Kidney epithelial cell (primary cell): ENCODE data around the gene GOLGA6L1. TPM values are rescaled to one million over a fixed set of nuclear protein-coding genes. Genes with fewer than 3 reads are reported as not detected.
"Not testable (repeated sequence)": the region's sequence is repeated elsewhere in the genome, so short reads cannot be mapped to it uniquely, and the experiment has no call there.

Experiments used
- DNase-seq: peaks from one replicate; pipeline ENCODE4 v3.0.0-alpha.2; 2010; ENCODE audit warnings: low read depth
- H3K27me3 ChIP-seq: 2 replicates; pipeline ENCODE4 v1.6.0; 2011; ENCODE audit warnings: low read length; ENCODE audit not compliant: control insufficient read depth, insufficient read depth
- H3K36me3 ChIP-seq: 2 replicates; pipeline ENCODE4 v1.5.1; 2011; ENCODE audit warnings: low read length; ENCODE audit not compliant: control insufficient read depth, insufficient read depth
- H3K4me3 ChIP-seq: 2 replicates; pipeline ENCODE4 v1.5.1; 2011; ENCODE audit warnings: low read depth, mild to moderate bottlenecking, control low read depth, low read length
- total RNA-seq: library from RNA; depleted of rRNA; stranded (reverse); fragments of >200 nt; gene quantifications from 2 replicates; pipeline ENCODE4 v1.2.3, GENCODE V29; 2015
- TF ChIP-seq, protein P1 (sequence below): IDR thresholded peaks from 2 replicates; pipeline ENCODE4 v1.5.1; 2011; ENCODE audit warnings: mild to moderate bottlenecking, moderate library complexity, low read length, control low read depth, inconsistent platforms; ENCODE audit not compliant: insufficient read depth, poor library complexity, severe bottlenecking

GOLGA6L1 gene, protein sequence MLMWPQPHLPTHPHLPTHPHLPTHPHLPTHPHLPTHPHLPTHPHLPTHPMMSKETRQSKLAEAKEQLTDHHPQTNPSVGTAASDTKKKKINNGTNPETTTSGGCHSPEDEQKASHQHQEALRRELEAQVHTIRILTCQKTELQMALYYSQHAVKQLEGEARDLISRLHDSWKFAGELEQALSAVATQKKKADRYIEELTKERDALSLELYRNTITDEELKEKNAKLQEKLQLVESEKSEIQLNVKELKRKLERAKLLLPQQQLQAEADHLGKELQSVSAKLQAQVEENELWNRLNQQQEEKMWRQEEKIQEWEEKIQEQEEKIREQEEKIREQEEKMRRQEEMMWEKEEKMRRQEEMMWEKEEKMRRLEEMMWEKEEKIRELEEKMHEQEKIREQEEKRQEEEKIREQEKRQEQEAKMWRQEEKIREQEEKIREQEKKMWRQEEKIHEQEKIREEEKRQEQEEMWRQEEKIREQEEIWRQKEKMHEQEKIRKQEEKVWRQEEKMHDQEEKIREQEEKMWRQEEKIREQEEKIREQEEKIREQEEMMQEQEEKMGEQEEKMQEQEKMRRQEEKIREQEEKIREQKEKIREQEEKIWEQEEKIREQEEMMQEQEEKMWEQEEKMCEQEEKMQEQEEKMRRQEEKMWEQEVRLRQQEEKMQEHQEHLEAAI
- total RNA-seq: not detected in 2 replicates

DNA sequence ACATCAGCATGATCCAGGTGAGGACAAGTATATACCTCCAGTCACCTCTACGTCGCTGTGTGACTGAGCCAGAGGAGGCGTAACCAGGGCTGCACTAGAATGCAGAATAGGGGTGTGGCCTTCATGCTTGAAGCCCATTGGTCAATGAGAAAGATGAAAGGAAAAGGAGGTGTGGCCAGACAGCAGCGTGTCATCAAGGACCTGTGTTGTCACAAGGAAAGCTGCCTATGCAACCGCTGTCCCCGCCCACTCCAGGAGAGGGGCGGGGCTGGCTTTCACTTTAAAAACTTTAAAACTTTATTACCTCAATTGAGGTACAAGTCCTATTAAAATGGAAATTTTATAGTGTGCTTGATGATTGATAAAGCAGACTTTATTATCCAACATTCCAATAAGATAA is at the start of gene GOLGA6L1:
Gene GOLGA6L1 (minus strand): TSS at position 101 of the 400 bp plus-strand sequence. CDS start 91 bp downstream, at position 10.
- not testable (repeated sequence) for H3K4me3 ChIP-seq, H3K36me3 ChIP-seq, H3K27me3 ChIP-seq, DNase-seq

DNA sequence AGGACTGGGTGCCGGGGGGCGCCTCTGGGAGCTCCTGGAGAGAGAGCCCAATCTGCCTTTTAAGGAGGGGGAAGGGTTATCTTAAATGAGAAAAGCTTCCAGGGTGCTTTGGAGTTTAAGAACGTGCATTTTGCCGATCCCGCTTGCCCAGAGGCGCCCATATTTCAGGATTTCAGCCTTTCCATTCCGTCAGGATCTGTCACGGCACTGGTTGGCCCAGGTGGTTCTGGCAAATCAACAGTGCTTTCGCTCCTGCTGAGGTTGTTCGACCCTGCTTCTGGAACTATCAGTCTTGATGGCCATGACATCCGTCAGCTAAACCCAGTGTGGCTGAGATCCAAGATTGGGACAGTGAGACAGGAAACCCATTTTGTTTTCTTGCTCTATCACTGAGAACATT is 44.6 kb upstream of the GOLGA6L1 start:
- not testable (repeated sequence) for DNase-seq, H3K27me3 ChIP-seq, H3K4me3 ChIP-seq, H3K36me3 ChIP-seq

DNA sequence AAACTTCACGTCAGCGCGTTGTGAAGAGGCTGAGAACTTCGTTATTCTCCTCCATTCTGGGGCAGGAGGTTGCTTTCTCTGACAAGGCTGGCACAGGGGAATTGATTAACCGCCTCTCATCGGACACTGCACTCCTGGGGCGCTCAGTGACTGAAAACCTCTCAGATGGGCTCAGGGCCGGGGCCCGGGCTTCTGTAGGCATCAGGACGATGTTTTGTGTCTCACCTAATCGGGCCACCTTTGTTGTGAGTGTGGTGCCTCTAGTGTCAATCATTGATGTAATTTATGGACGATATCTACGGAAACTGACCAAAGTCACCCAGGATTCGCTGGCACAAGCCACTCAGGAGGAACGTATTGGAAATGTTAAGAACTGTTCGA is 43.9 kb upstream of the GOLGA6L1 start:
- H3K4me3 ChIP-seq, H3K27me3 ChIP-seq, DNase-seq, H3K36me3 ChIP-seq: not testable (repeated sequence)

DNA sequence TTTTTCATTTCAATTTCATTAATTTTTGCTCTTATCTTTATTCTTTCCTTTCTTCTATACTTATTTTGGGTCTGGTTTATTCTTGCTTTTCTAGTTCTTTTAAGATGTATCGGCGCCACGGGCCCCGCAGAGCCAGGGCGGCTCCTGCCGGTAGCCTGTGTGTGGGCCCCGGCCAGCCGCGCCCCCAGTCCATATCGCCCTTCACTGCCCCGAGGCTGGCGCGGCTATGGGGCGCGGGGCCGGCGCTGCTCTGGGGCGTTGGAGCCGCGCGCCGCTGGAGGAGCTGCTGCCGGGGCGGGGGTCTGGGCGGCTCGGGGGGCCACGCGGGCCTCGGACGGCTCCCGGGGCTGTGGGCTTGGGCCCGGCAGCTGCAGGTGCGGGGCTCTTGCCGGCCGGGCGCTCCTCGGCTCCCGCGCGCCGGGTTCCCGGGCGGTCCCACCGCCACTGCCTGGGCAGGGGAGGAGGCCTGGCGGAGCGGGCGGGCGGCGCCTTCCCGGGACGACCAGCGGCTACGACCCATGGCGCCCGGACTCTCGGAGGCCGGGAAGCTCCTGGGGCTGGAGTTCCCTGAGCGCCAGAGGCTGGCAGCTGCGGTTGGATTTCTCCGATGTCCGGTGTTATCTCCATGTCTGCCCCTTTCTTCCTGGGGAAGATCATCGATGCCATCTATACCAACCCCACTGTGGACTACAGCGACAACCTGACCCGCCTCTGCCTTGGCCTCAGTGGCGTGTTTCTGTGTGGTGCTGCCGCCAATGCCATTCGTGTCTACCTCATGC is 43.3 kb upstream of the GOLGA6L1 start:
- not testable (repeated sequence) for H3K27me3 ChIP-seq, H3K36me3 ChIP-seq, DNase-seq
- H3K4me3 ChIP-seq: peak overlapping the region; percentile 12

DNA sequence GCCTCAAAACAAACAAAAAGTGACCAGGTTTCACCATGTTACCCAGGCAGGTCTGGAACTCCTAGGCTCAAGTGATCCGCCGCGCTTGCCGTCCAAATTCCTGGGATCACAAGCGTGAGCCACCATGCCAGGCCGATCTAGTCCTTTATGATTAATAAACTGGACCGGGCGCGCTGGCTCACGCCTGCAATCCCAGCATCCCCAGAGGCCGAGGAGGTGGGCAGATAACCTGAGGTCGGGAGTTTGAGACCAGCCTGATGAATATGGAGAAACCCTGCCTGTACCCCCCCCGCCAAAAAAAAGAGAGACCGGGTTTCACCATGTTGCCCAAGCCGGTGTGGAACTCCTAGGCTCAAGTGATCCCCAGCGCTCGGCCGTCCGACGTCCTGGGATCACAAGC is 40.1 kb upstream of the GOLGA6L1 start:
- not testable (repeated sequence) for DNase-seq, H3K27me3 ChIP-seq, H3K4me3 ChIP-seq, H3K36me3 ChIP-seq

DNA sequence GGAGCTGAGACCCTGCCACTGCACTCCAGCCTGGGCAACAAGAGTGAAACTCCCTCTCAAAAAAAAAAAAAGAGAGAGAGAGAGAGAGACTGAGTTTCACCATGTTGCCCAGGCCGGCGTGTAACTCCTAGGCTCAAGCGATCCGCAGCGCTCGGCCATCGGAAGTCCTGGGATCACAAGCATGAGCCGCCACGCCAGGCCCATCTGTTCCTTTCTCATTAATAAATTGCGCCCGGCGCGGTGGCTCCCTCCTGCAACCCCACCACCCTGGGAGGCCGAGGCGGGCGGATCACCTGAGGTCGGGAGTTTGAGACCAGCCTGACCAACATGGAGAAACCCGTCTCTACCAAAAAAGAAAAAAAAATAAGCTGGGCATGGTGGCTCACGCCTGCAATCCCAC is 39.0 kb upstream of the GOLGA6L1 start:
- H3K4me3 ChIP-seq, H3K27me3 ChIP-seq, H3K36me3 ChIP-seq, DNase-seq: not testable (repeated sequence)

DNA sequence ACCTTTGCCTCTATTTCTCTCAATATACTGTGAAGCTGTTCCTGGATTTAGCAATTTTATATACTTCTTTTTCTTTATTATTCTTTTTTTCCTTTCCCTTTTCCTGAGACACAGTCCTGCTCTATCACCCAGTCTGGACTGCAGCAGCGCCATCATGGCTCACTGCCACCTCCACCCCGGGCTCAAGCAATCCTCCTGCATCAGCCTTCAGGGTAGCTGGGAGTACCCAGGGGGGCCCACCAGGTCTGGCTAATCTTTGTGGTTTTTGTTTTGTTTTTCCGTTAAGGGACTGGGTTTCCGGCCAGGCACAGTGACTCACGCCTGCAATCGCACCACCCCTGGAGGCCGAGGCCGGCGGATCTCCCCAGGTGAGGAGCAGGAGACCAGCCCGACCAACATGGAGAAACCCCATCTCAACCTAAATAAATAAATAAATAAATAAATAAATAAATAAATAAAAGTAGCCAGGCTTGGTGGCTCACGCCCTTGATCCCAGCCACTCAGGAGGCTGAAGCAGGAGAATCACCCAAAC is 38.1 kb upstream of the GOLGA6L1 start:
- not testable (repeated sequence) for DNase-seq

DNA sequence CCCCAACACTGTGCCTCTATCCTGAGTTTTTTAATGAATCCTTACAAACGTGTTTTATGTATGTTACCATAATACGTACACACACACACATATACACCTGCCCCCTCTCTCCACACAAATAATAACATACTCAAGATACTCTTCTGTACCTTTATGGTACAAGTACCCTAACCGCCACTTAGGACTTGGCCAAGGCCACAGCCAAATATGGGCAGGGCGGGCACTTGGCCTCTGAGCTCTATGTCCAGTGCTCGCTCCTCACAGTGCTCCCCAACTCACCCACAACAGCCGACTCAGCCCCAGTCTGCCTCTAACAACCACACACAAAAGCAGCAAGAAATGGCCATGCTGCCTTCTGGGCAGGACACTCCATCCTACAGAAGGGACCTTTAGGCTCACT is 3.8 kb downstream of the GOLGA6L1 start:
- H3K36me3 ChIP-seq, H3K27me3 ChIP-seq, H3K4me3 ChIP-seq, DNase-seq: not testable (repeated sequence)

More for the DNA sequence above, 38.1 kb upstream of the GOLGA6L1 start:
- H3K27me3 ChIP-seq, H3K36me3 ChIP-seq, H3K4me3 ChIP-seq: not testable (repeated sequence)

DNA sequence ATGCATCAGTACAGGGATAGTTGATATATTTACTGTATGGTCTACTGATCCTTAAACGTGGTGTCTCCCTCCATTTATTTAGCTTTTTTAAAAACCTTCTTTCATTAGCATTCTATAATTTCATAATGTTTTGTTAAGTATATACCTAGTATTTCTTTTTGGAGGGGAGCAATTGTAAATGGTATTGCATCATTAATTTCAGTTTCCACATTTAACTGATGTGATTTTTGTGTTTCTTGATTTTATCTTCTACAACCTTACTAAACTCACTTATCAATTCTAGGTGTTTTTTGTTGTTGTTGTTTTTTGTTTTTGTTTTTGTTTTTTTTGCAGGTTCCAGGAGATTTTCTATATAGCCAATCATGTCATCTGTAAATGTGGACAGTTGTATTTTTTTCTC is 18.4 kb downstream of the GOLGA6L1 start:
- TF ChIP-seq, protein P1, sequence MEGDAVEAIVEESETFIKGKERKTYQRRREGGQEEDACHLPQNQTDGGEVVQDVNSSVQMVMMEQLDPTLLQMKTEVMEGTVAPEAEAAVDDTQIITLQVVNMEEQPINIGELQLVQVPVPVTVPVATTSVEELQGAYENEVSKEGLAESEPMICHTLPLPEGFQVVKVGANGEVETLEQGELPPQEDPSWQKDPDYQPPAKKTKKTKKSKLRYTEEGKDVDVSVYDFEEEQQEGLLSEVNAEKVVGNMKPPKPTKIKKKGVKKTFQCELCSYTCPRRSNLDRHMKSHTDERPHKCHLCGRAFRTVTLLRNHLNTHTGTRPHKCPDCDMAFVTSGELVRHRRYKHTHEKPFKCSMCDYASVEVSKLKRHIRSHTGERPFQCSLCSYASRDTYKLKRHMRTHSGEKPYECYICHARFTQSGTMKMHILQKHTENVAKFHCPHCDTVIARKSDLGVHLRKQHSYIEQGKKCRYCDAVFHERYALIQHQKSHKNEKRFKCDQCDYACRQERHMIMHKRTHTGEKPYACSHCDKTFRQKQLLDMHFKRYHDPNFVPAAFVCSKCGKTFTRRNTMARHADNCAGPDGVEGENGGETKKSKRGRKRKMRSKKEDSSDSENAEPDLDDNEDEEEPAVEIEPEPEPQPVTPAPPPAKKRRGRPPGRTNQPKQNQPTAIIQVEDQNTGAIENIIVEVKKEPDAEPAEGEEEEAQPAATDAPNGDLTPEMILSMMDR: no peak
- no peaks in the 10 kb centered on the region for H3K36me3 ChIP-seq
- no peak for DNase-seq
- H3K4me3 ChIP-seq: no peak overlapping the region
- H3K27me3 ChIP-seq: no peaks in the 10 kb centered on the region
